ENCODE data around the gene SECTM1. TPM values are rescaled to one million over a fixed set of nuclear protein-coding genes. Genes with fewer than 3 reads are reported as not detected.

SECTM1 gene
- total RNA-seq, 2 donors from 2014 or later: 3.1 to 7.7 TPM

- H3K4me1 ChIP-seq: peaks cover 0 to 5% of the 10 kb centered on the region in 2 donors
- no peak for DNase-seq (ENCODE audit: low spot score)
- TF ChIP-seq CTCF (IDR thresholded peaks at IDR 0.05): no peak
- H3K9me3 ChIP-seq: no peaks in the 10 kb centered on the region
- H3K4me3 ChIP-seq: no peak overlapping the region
- H3K27me3 ChIP-seq: no peaks in the 10 kb centered on the region
- no peaks in the 10 kb centered on the region for H3K36me3 ChIP-seq
- no peak overlapping the region for H3K27ac ChIP-seq
Measured at GRCh38 chr17:82344175-82344907, 10.8 kb upstream of the SECTM1 start.

- Histone ChIP-seq H3K27ac (no peak overlapping the region), H3K9me3 (no peaks in the 10 kb centered on the region), H3K27me3 (no peaks in the 10 kb centered on the region), H3K4me1 (peaks cover 0 to 13% of the 10 kb centered on the region in 2 donors), H3K4me3 (no peak overlapping the region), H3K36me3 (no peaks in the 10 kb centered on the region)
- no peak for DNase-seq (ENCODE audit: low spot score)
- no peak for TF ChIP-seq CTCF (IDR thresholded peaks at IDR 0.05)
Measured at GRCh38 chr17:82343560-82343959, 10.0 kb upstream of the SECTM1 start.

- DNase-seq (ENCODE audit: low spot score): no peak
- no peak overlapping the region for H3K27ac ChIP-seq
- H3K36me3 ChIP-seq: no peaks in the 10 kb centered on the region
- H3K9me3 ChIP-seq: no peaks in the 10 kb centered on the region
- H3K4me1 ChIP-seq: peaks cover 0 to 14% of the 10 kb centered on the region in 2 donors
- no peak overlapping the region for H3K4me3 ChIP-seq
- no peaks in the 10 kb centered on the region for H3K27me3 ChIP-seq
- no peak for TF ChIP-seq CTCF (IDR thresholded peaks at IDR 0.05)
Measured at GRCh38 chr17:82342361-82343079, 9.0 kb upstream of the SECTM1 start.

GRCh38 chr17:82339634-82340580 is 6.3 kb upstream of the SECTM1 start:
- H3K9me3 ChIP-seq: no peaks in the 10 kb centered on the region
- H3K4me1 ChIP-seq: peaks cover 0 to 28% of the 10 kb centered on the region in 2 donors
- peak overlapping the region; percentile 9 to 45 for H3K4me3 ChIP-seq
- DNase-seq (ENCODE audit: low spot score): no peak
- H3K36me3 ChIP-seq: no peaks in the 10 kb centered on the region
- peak overlapping the region in 1 of 2 donors; percentile 33 for H3K27ac ChIP-seq
- H3K27me3 ChIP-seq: no peaks in the 10 kb centered on the region
- no peak for TF ChIP-seq CTCF (IDR thresholded peaks at IDR 0.05)

GRCh38 chr17:82338858-82339633 is 5.5 kb upstream of the SECTM1 start:
- no peak for TF ChIP-seq CTCF (IDR thresholded peaks at IDR 0.05)
- no peaks in the 10 kb centered on the region for H3K27me3 ChIP-seq
- H3K4me1 ChIP-seq: peaks cover 0 to 36% of the 10 kb centered on the region in 2 donors
- peak overlapping the region; percentile 9 to 45 for H3K4me3 ChIP-seq
- peak overlapping the region in 1 of 2 donors; percentile 33 for H3K27ac ChIP-seq
- peak; percentile 71 for DNase-seq (ENCODE audit: low spot score)
- H3K9me3 ChIP-seq: no peaks in the 10 kb centered on the region
- H3K36me3 ChIP-seq: no peaks in the 10 kb centered on the region

Measured in right atrium auricular region (tissue), 2 donors.